ENCODE data around the gene KCNK1. TPM values are rescaled to one million over a fixed set of nuclear protein-coding genes. Genes with fewer than 3 reads are reported as not detected.

Gene KCNK1
- total RNA-seq, 2 experiments from 2014 or later = 0.18 TPM; not detected in 1

GRCh38 chr1:233651563-233652233 is 37.8 kb downstream of the KCNK1 start:
- CTCF ChIA-PET = no interaction called here
- no peak overlapping the region for H3K4me3 Mint-ChIP-seq
- no peaks in the 10 kb centered on the region for H3K27me3 Mint-ChIP-seq (ENCODE audit: low read depth)
- no peak for ATAC-seq
- no peak for DNase-seq
- POLR2A ChIA-PET = no interaction called here
- H3K9me3 Mint-ChIP-seq (ENCODE audit: insufficient read depth) = no peaks in the 10 kb centered on the region
- H3K4me1 Mint-ChIP-seq (ENCODE audit: low read depth) = no peaks in the 10 kb centered on the region
- no peak overlapping the region for H3K27ac Mint-ChIP-seq
- H3K36me3 Mint-ChIP-seq (ENCODE audit: low read depth) = no peaks in the 10 kb centered on the region

GRCh38 chr1:233652526-233652925 is 38.6 kb downstream of the KCNK1 start:
- Mint-ChIP-seq H3K4me1 (ENCODE audit: low read depth) (no peaks in the 10 kb centered on the region), H3K36me3 (ENCODE audit: low read depth) (no peaks in the 10 kb centered on the region), H3K9me3 (ENCODE audit: insufficient read depth) (no peaks in the 10 kb centered on the region), H3K4me3 (no peak overlapping the region), H3K27me3 (ENCODE audit: low read depth) (no peaks in the 10 kb centered on the region), H3K27ac (no peak overlapping the region)
- ChIA-PET POLR2A (no interaction called here), CTCF (no interaction called here)
- ATAC-seq = no peak
- no peak for DNase-seq

GRCh38 chr1:233654658-233655280 is 40.9 kb downstream of the KCNK1 start:
- POLR2A ChIA-PET = no interaction called here
- Mint-ChIP-seq H3K27me3 (ENCODE audit: low read depth) (no peaks in the 10 kb centered on the region), H3K4me1 (ENCODE audit: low read depth) (no peaks in the 10 kb centered on the region), H3K4me3 (no peak overlapping the region), H3K9me3 (ENCODE audit: insufficient read depth) (no peaks in the 10 kb centered on the region), H3K36me3 (ENCODE audit: low read depth) (no peaks in the 10 kb centered on the region), H3K27ac (no peak overlapping the region)
- CTCF ChIA-PET = no interaction called here
- ATAC-seq (no peak), DNase-seq (no peak)

DNA sequence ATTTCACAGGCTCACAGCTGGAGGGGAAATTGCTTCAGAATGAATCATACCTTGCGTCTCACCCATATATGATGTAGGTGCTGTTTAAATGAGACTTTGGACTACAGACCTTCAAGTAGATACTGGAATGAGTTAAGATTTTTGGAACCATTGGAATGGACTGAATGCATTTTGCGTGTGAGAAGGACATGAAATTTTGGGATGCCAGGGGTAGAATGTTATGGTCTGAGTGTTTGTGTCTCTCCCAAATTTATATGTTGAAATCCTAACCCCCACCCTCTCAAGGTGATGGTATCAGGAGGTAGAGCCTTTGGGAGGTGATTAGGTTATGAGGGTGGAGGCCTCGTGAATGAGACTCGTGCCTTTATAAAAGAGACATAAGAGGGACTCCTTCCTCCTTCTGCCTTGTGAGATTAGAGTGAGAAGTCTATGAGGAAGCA is 41.4 kb downstream of the KCNK1 start:
- Mint-ChIP-seq H3K9me3 (ENCODE audit: insufficient read depth) (no peaks in the 10 kb centered on the region), H3K4me1 (ENCODE audit: low read depth) (no peaks in the 10 kb centered on the region), H3K4me3 (no peak overlapping the region), H3K27ac (no peak overlapping the region), H3K36me3 (ENCODE audit: low read depth) (no peaks in the 10 kb centered on the region), H3K27me3 (ENCODE audit: low read depth) (no peaks in the 10 kb centered on the region)
- ATAC-seq = no peak
- no peak for DNase-seq
- ChIA-PET CTCF (no interaction called here), POLR2A (no interaction called here)

- Mint-ChIP-seq H3K4me1 (ENCODE audit: low read depth) (no peaks in the 10 kb centered on the region), H3K4me3 (no peak overlapping the region), H3K9me3 (ENCODE audit: insufficient read depth) (no peaks in the 10 kb centered on the region), H3K27me3 (ENCODE audit: low read depth) (no peaks in the 10 kb centered on the region), H3K36me3 (ENCODE audit: low read depth) (no peaks in the 10 kb centered on the region), H3K27ac (no peak overlapping the region)
- ChIA-PET POLR2A (no interaction called here), CTCF (no interaction called here)
- ATAC-seq (no peak), DNase-seq (no peak)
These were observed 42.2 kb downstream of the KCNK1 start for GRCh38 chr1:233656032-233656635.

DNA sequence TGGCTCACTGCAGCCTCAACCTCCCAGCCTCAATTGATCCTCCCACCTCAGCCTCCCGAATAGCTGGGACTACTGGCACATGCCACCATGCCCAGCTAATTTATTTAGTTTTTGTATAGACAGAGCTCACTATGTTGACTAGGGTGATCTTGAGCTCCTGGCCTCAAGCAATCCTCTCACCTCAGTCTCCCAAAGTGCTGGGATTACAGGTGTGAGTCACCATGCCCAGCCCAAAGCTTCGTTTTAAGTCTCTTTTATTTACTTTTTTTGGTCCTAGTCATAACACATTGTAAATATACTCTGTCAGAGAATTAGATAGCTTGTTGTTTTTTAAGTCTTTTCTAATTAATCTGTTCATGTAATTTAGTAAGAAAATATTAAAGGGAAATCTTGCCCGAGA is 42.8 kb downstream of the KCNK1 start:
- Mint-ChIP-seq H3K4me1 (ENCODE audit: low read depth) (no peaks in the 10 kb centered on the region), H3K27me3 (ENCODE audit: low read depth) (no peaks in the 10 kb centered on the region), H3K36me3 (ENCODE audit: low read depth) (no peaks in the 10 kb centered on the region), H3K4me3 (no peak overlapping the region), H3K9me3 (ENCODE audit: insufficient read depth) (no peaks in the 10 kb centered on the region), H3K27ac (no peak overlapping the region)
- ChIA-PET CTCF (no interaction called here), POLR2A (no interaction called here)
- ATAC-seq = no peak
- no peak for DNase-seq

GRCh38 chr1:233657466-233657865 is 43.6 kb downstream of the KCNK1 start:
- no peak overlapping the region for H3K4me3 Mint-ChIP-seq
- no peaks in the 10 kb centered on the region for H3K4me1 Mint-ChIP-seq (ENCODE audit: low read depth)
- H3K27me3 Mint-ChIP-seq (ENCODE audit: low read depth) = no peaks in the 10 kb centered on the region
- no peak for ATAC-seq
- no peaks in the 10 kb centered on the region for H3K9me3 Mint-ChIP-seq (ENCODE audit: insufficient read depth)
- ChIA-PET POLR2A (no interaction called here), CTCF (no interaction called here)
- no peak overlapping the region for H3K27ac Mint-ChIP-seq
- no peaks in the 10 kb centered on the region for H3K36me3 Mint-ChIP-seq (ENCODE audit: low read depth)
- no peak for DNase-seq

- ChIA-PET CTCF (no interaction called here), POLR2A (no interaction called here)
- Mint-ChIP-seq H3K9me3 (ENCODE audit: insufficient read depth) (no peaks in the 10 kb centered on the region), H3K4me3 (no peak overlapping the region), H3K36me3 (ENCODE audit: low read depth) (no peaks in the 10 kb centered on the region), H3K27ac (no peak overlapping the region), H3K27me3 (ENCODE audit: low read depth) (no peaks in the 10 kb centered on the region), H3K4me1 (ENCODE audit: low read depth) (no peaks in the 10 kb centered on the region)
- DNase-seq (no peak), ATAC-seq (no peak)
These were observed 45.6 kb downstream of the KCNK1 start for GRCh38 chr1:233659495-233659894.

GRCh38 chr1:233661376-233662159 is 47.7 kb downstream of the KCNK1 start:
- H3K9me3 Mint-ChIP-seq (ENCODE audit: insufficient read depth) = no peaks in the 10 kb centered on the region
- H3K4me1 Mint-ChIP-seq (ENCODE audit: low read depth) = no peaks in the 10 kb centered on the region
- no peak overlapping the region for H3K27ac Mint-ChIP-seq
- no peak for DNase-seq
- H3K4me3 Mint-ChIP-seq = no peak overlapping the region
- ATAC-seq = no peak
- no peaks in the 10 kb centered on the region for H3K36me3 Mint-ChIP-seq (ENCODE audit: low read depth)
- POLR2A ChIA-PET = no interaction called here
- CTCF ChIA-PET = no interaction called here
- H3K27me3 Mint-ChIP-seq (ENCODE audit: low read depth) = no peaks in the 10 kb centered on the region

GRCh38 chr1:233662575-233663304 is 48.8 kb downstream of the KCNK1 start:
- H3K36me3 Mint-ChIP-seq (ENCODE audit: low read depth) = no peaks in the 10 kb centered on the region
- ChIA-PET CTCF (no interaction called here), POLR2A (no interaction called here)
- no peak overlapping the region for H3K4me3 Mint-ChIP-seq
- no peak overlapping the region for H3K27ac Mint-ChIP-seq
- no peaks in the 10 kb centered on the region for H3K27me3 Mint-ChIP-seq (ENCODE audit: low read depth)
- H3K4me1 Mint-ChIP-seq (ENCODE audit: low read depth) = no peaks in the 10 kb centered on the region
- ATAC-seq (no peak), DNase-seq (no peak)
- H3K9me3 Mint-ChIP-seq (ENCODE audit: insufficient read depth) = no peaks in the 10 kb centered on the region

DNA sequence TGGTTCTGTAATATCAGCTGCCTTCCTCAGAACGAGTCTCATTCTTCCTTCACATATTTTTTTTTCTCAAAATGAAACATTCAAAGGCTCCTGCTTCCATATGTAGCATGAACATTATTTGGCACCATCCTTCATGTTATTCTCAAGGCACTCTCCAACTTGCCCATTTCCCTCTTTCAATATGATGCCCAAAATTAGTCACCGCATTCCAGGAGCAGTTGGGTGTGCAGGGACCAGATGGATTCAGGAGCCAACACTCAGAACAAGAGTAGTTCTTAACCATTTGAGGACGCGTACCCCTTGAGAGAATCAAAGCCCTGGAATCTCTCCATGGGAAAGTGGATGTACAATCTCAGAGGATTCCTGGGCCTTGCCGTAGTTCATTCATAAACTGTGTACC is 50.3 kb downstream of the KCNK1 start:
- no peak for ATAC-seq
- POLR2A ChIA-PET = no interaction called here
- CTCF ChIA-PET = no interaction called here
- no peak overlapping the region for H3K4me3 Mint-ChIP-seq
- no peaks in the 10 kb centered on the region for H3K36me3 Mint-ChIP-seq (ENCODE audit: low read depth)
- no peaks in the 10 kb centered on the region for H3K9me3 Mint-ChIP-seq (ENCODE audit: insufficient read depth)
- no peak for DNase-seq
- H3K4me1 Mint-ChIP-seq (ENCODE audit: low read depth) = no peaks in the 10 kb centered on the region
- no peaks in the 10 kb centered on the region for H3K27me3 Mint-ChIP-seq (ENCODE audit: low read depth)
- H3K27ac Mint-ChIP-seq = no peak overlapping the region
